IPS DF 4.7 (cell line): ENCODE results near the gene TM9SF1.

Source experiments
- DNase-seq: peaks from one replicate; pipeline ENCODE4 v3.0.0-alpha.2; 2013; ENCODE audit warnings: low spot score; ENCODE audit errors: extremely low read depth

TM9SF1 gene, protein sequence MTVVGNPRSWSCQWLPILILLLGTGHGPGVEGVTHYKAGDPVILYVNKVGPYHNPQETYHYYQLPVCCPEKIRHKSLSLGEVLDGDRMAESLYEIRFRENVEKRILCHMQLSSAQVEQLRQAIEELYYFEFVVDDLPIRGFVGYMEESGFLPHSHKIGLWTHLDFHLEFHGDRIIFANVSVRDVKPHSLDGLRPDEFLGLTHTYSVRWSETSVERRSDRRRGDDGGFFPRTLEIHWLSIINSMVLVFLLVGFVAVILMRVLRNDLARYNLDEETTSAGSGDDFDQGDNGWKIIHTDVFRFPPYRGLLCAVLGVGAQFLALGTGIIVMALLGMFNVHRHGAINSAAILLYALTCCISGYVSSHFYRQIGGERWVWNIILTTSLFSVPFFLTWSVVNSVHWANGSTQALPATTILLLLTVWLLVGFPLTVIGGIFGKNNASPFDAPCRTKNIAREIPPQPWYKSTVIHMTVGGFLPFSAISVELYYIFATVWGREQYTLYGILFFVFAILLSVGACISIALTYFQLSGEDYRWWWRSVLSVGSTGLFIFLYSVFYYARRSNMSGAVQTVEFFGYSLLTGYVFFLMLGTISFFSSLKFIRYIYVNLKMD

DNA sequence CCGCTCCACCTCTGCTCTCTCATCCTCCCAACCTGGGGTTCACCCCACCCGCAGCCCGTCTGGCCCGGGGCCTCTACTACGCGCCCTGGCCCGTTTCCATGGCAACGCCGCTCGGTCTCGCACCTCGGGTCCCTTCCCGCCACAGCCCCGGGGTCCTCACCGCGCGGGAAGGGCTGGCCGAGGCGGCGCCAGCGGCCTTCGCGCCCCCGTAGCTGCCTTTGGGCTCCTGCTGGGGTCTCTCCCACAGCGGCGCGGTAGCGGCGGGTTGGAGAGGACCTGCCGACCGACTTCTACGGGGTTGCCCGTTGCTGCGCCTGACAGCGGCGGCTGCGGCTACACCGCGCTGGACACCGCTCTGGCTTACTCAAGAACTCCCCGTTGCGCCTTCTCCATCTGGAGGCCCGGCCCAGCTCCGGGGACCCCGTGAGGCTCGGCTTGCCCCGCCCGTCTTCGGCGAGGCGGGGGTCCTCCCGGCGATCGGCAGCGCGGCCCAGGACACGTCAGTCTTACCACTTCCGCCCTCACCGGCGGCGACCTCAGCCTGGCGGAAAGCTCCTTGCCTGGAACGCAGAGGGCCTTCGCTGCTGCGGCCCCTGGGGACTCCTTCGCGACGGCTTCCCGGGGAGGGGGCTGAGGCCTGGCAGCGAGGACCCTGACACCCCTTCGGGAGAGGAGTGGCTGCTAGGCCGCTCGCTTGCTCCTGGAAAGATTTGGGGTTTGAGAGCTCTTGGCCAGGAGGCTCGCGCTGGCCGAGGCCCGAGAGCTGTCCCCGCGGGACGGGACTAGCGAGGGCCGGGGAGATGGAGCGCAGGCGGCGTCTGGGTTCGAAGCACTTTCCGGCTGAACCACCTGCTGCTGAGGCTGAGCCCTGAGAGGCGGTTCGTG is at the start of gene TM9SF1:
TM9SF1 (minus strand) TSS at position 256 of the 885 bp plus-strand sequence. CDS start 422 bp downstream, outside the sequence.
- no peak for DNase-seq

DNA sequence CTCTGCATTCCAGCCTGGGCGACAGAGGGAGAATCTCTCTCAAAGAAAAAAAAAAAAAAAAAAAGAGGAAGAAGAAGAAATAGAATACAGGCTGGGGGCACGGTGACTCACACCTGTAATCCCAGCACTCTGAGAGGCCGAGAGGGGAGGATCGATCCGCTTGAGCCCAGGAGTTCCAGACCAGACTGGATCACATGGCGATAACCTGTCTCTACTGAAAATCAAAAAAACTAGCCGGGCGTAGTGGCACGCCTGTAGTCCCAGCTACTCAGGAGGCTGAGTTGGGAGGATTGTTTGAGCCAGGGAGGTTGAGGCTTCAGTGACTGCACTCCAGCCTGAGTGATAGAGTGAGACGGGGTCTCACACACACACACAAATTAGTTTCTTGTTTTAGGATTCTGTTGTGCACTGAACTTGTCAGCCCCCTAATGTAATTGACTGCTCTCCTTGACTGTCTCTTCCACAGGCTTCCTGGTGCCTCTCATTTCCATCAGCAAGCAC is 48.1 kb upstream of the TM9SF1 start:
- DNase-seq: no peak

DNA sequence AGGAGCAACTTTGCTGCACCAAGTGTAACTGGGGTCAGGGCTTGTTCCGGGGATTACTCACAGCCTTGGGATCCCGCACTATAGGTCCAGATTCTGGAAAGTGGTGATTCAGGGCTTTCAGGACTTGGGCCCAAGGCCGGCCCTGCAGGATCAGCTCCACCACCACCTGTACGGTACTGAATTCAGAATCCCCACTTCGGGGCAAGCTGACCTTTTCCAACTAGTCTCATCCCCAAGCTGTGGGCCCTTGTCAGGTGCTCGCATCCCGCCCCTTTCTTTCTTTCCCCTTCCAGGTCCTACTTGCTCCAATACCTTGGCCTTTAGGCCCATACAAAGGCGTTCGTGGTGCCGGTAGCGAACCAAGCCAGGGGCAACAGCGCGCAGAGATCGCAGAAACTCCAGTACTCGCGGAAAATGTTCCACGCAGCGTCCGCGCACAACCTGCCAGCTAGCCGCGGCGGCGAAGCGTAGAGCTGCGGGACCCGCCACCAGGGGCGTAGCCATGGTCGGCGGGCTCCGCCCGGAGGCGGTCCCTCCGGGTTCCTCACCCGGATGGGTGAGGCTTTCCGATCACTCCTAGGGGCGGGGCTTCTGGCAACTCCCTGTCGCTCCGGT is 46.7 kb upstream of the TM9SF1 start:
- no peak for DNase-seq

DNA sequence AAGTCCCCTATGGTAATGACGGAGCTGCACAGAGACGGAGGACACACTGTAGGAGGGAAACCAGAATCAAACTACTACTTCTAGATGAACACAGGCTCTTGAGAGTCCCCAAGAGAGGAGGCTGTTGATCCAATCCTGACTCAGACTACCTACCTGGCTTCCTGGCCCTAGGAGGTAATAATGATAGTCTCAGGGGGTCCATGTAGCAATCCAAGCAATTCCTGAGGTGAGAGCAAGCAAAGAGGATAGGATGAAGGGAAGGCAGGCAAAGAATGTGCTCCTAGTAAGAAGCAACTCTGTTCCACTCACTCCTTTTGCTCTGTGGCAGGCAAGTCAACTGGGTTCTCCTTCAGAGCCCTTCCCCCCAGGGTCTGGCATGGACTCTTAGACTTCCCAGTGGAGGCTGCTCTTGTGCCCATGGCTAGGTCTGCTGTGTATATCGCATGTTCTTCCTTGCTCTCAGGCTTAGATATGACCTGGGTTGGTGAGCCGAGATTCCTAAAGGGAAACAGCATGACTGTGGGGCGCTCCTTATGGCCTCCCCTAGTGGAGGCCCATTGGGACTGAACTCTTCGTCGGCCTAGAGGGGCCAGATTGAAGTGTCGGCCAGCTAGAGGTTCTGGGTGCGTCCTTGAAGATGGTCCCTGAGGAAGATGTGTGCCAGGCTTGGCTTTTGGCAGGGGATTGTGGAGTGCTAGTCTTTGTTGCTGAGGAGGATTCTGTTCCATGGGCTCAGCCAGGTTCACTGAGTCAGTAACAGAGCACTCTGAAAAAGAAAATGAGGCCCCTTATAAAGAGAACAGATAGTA is 45.1 kb upstream of the TM9SF1 start:
- DNase-seq: no peak

DNA sequence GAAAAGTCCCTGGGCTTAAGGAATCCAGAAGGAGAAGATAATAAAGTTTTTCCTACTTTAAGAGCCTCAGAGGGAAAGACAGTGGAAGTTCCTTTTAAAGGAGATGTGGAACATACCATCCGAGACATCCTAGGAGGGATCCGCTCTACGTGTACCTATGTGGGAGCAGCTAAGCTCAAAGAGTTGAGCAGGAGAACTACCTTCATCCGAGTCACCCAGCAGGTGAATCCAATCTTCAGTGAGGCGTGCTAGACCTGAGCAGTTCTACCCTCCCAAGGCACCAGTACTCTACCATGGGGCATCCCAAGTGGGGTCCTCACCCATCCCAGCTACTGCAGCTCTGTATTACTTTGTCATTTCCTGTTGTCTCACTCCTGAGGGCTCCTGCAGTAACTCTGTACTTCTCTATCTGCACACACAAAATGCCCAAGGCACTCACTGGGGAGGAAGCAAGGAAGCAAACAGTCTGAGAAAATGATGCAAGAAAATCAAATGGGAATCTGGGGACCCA is 43.3 kb upstream of the TM9SF1 start:
- no peak for DNase-seq

DNA sequence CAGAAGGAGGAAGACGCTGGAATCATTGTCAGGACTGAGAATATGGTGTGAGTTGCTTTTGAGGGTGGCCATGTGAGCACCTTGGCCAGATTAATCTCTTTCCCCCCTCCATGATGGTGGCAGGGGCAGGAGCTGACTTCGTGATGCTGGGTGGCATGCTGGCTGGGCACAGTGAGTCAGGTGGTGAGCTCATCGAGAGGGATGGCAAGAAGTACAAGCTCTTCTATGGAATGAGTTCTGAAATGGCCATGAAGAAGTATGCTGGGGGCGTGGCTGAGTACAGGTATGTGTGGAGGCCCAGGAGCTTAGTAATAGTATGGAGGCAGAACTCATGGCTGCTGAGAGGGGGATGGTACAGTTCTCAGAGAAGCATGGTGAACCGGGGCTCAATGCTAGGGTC is 42.9 kb upstream of the TM9SF1 start:
- DNase-seq: no peak

DNA sequence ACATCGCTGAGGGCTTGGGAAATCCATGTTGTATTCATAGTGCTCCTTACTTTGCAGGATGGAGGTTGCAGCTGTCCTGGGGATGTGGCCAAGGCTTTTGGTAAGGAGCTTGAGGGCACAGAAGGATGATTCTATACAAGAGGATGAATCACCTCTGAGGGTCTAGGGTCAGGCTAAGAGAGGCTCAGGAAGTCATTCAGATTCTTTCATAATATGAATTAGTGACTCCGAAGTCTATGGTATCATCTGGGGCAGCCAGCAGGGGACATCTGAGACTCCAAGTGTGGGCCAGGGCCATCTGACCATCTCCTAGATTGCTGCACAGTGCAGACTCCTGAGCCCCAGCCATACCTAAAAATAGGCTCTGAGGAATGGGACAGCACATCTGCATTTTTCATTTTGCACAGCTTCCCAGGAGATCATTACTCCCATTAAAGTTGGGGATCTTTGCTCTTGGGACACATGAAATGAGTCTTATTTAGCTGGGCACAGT is 42.3 kb upstream of the TM9SF1 start:
- no peak for DNase-seq

DNA sequence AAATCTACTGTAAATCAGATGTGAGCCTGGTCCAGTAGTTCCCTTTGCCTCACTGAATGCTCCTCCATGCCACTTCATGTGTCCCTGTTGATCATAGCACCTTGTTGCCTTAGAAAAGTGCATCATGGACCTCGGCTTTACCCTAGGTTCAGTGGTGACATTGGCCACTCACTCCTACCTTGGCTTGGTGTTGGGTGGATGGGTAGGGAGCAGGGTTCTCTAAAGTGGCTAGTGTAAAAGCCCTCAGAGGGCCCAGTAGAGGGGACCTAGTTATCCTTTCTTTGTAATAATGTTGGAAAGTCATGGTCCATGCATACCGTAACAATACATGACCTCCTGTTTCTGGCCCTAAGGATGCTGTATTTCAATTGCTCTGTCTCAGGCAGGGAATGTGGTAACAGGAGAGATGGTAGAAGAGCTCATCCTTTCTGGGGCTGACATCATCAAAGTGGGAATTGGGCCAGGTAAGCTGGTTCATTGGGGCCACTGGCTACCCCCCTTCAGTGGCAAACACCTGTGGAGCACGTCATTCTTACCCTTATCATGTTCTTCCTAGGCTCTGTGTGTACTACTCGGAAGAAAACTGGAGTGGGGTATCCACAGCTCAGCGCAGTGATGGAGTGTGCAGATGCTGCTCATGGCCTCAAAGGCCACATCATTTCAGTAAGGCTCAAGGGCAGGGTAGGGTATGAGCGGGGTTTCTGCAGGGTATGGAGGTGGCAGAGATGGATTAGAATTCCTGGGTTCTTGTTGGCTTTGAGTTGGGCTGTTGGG is 41.6 kb upstream of the TM9SF1 start:
- DNase-seq: no peak

DNA sequence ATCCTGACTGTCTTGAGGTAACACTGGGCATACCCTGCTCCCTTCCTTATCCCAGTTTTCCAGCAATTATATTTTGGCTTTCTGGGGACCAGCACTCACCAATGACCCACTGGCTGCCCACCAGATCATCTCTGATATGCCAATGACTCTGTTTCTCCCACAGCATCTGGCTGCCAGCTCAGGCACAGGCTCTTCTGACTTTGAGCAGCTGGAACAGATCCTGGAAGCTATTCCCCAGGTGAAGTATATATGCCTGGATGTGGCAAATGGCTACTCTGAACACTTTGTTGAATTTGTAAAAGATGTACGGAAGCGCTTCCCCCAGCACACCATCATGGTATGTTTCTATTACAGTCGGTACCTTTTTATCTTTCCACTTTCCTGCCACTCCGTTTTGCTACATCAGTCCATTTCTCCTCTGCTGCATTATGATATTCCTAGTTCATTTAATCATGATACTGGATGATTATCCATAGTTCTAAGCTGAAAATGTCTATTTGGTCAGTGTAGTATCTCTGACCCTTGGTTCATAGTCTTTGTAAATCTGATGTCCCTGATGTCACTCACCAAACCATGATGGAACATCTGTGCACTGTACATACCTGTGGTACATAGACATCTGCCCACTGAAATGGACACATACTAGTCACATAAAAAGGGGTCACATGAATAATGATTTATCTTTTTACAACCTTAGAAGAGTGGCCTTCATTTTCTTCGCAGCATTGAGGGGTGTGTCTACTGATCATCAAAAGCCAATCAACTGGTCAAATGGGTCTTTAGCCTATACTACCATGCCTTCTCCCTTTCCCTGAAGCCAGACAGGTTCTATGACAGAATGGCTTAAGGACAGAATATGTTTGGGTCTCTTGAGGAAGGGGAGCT is 40.8 kb upstream of the TM9SF1 start:
- no peak for DNase-seq

DNA sequence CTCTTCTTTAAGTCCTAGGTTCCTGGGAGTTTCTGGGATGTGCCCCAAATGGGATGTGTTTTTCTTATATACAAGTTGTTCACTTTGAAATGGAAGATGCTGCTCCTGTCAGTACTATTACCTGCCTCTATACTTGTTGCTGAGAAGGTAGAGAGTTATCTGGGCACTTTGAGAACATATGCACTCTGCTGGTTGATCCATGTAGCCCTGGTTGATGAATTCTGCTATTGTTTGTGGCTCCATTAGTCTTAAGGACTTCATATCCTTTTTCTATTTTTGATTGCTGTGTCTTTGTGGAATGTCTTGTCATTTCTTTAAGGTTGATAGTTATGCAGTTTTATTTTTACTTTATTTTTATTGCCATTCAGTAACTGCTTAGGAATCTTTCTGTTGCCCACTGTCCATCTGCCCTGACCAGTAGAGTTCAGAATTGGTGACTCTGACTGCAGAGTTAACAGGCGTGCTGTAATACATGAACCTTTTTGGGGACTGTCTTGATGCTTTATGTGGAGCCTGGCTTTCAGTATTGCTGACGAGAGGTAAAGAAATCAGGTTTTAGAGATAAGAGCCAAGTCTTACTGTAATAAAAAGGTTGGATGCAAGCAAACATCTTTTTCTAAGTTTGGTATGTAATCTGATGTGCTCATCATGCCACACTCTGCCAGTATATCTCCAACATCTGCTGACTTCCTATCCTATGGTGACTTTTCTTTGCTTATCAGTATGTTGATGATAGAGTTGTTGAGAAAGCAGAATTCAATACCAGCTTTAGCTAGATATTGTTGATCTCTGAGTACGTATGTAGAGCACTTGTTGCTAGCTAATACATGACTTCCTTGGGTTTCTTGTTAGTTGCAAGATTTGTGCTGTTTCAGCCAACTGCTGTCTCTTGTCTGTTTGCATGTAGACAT is 39.1 kb upstream of the TM9SF1 start:
- DNase-seq: no peak

DNA sequence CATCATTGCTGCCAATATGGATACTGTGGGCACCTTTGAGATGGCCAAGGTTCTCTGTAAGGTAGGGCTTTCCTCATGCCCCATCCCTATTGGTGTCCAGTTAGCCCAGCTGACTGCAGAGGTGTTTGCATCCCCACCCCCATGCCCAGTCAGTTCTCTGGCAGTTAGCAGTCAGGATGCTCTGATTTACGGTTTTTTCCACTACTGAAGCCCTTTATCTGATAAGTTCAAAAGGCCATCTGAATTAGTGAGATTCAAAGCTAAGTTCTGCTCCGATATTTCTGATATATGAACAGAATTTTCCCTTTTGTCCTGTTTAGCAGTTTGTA is 38.3 kb upstream of the TM9SF1 start:
- no peak for DNase-seq

DNA sequence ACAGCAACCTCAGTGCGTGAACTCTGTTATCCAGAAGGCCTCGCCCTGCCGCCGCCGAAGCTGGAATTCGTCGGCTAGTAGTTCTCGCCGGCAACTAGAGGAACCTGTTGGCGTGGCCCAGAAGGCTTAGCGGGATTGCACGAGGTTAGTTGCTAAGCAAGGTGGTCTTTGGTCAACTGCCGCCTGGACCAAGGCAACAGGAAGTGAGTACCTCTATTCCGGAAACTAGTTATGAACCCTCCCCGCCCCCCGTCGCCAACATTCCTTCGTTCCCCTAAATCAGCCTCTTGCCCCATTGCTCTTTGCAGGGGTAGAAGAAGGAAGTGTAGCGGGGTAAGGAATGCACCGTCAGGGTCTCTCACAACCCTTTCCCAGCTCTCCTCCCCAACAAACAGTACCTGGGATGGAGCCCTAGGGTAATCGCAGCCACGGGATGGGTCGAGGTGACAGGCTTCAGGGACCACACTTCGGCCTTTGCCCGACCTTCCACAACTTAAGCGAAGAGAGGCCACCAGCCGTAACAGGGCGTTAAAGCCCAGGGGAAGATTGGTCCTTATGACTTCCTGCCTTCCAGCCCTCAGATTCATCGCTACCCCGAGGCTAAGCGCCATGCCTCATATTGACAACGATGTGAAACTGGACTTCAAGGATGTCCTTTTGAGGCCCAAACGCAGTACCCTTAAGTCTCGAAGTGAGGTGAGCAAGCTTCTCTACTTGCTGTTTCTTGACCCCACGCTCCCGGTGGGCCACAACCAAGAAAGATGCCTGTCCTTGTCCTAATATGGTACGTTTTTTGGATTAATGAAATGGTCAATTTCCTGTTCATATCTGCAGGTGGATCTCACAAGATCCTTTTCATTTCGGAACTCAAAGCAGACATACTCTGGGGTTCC is 37.6 kb upstream of the TM9SF1 start, which contains the start of gene GMPR2:
GMPR2 (plus strand) TSS at position 285 of the 893 bp plus-strand sequence; CDS start at position 610, 325 bp downstream.
- no peak for DNase-seq

DNA sequence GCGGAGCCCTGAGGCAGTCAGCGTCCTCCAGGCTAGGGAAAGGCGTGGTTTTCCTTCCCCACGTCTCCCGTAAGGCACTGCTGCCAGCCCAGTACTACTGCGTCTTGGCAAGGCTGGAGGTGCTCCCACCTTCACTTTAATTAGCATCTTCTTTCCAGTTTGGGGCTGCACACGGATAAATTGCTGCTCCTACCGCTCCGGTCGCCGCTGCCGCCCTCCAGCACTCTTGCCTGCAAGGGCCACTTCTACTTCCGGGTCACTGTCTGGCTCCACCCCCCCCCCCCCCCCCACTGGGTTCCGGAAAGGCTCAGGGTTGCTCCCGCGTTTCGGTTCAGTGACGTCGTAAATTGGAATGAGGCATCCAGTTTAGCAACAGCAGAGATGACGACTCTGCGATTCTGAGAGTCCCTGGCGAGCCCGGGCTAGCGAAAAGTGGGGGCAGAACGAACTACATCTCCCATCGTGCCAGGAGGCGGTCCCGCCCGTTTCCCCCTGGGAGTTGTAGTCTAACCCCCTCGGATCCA is 36.9 kb upstream of the TM9SF1 start, which contains the start of gene NEDD8:
NEDD8 (minus strand) TSS at position 247 of the 524 bp plus-strand sequence; CDS start at position 147, 100 bp downstream.
- DNase-seq: no peak

DNA sequence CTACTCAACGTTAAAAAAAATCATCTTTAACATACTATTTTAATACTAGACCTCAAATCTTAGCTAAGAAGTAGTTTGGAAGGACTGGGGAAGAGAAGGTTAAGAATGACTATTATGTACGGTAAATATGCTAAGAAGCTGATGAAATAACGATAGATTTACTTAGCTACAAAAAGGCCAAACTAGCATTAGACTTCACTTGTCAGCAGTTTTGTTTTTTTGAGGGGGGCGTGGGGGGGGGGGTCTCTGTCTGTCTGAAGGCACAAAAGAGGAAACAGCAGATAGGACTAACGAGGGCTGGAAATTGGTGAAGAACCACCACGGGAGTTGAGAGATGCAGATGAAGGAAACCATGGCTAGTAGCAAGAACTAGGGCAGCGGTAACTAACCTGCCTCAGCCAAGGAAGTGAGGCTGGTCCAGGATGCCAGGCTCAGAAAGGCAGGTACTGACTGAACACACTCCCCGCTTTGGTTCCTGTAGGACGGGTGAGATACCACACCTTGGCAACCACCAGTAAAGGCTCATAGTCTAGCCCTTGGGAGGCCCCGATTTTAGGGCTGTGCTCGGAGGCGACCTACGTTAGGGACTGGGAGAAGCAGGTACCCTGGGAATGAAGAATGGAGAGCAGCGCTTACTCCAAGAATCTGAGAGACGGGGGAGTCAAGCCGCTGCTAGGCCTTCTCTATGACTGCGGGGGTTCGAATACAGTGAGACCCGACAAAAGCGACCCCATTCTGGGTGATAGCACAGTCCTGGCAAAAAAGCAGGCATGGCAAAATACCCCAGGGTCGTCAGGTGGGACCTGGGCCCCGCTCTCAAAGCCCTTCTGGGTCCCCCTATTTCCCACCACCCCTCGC is 36.3 kb upstream of the TM9SF1 start:
- DNase-seq: no peak

DNA sequence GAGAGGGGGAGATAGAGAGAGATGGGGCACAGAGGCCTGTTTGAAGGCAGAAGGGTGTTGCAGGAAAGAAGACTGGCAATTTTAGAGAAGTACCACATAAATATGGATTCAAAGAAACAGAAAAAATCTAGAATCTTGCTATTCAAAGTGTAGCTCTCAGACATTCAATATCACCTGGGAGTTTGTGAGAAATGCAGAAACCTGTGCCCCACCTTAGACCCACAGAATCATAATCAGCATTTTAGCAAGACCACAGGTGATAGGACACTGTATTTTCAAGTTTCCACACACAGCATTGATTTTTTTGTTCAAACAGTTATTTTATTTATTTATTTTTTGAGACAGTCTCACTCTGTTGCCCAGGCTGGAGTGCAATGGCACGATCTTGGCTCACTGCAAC is 33.7 kb upstream of the TM9SF1 start:
- DNase-seq: no peak
